ENCODE results near the gene MIB1.

GRCh38 chr18:21706386-21706865 lies 34.2 kb upstream of the MIB1 start:
- no peak for TF ChIP-seq CTCF (IDR thresholded peaks at IDR 0.05)
- no peak for TF ChIP-seq POLR2A (IDR thresholded peaks at IDR 0.05)

Data from body of pancreas (tissue), 4 donors.